ENCODE measurements around the gene OR2T27.
"Not testable (repeated sequence)": the region's sequence is repeated elsewhere in the genome, so short reads cannot be mapped to it uniquely, and the experiment has no call there.

GRCh38 chr1:248641583-248641982 is 13.7 kb downstream of the OR2T27 start:
- not testable (repeated sequence) for TF ChIP-seq ZNF10 (tag by site-specific recombination; IDR thresholded peaks at IDR 0.05); CTCF (tag by site-specific recombination; IDR thresholded peaks at IDR 0.05); ZNF169 (tag by site-specific recombination; IDR thresholded peaks at IDR 0.05); ZSCAN30 (tag by site-specific recombination; IDR thresholded peaks at IDR 0.05); ZBTB26 (tag by site-specific recombination; optimal IDR thresholded peaks at IDR 0.05); ZNF335 (tag by site-specific recombination; conservative IDR thresholded peaks at IDR 0.05); ZSCAN23 (tag by site-specific recombination; IDR thresholded peaks at IDR 0.05); ATF2 (tag by site-specific recombination; IDR thresholded peaks at IDR 0.05; ENCODE audit: low read depth); KLF7 (tag by site-specific recombination; IDR thresholded peaks at IDR 0.05; ENCODE audit: borderline replicate concordance)

Measured in HEK293 (cell line).